HG03378 (cell line): ENCODE results near the gene LYSMD2.

ENCODE experiments used
- ATAC-seq: cut with Tn5 transposase; IDR thresholded peaks from one replicate; pipeline ENCODE4 v1.9.1; 2021; ENCODE audit warnings: mild to moderate bottlenecking, moderate library complexity; ENCODE audit not compliant: unreplicated experiment

Gene LYSMD2

GRCh38 chr15:51752888-51753287, 15.4 kb upstream of the LYSMD2 start:
- ATAC-seq, result no peak

GRCh38 chr15:51751697-51752683, 14.5 kb upstream of the LYSMD2 start:
- no peak for ATAC-seq

GRCh38 chr15:51750792-51751696, 13.6 kb upstream of the LYSMD2 start, which contains the start of gene TMOD2:
Gene TMOD2, plus strand, starts transcription at chr15:51751597. Its CDS starts 14,845 bp downstream, at chr15:51766442.
- no peak for ATAC-seq

DNA sequence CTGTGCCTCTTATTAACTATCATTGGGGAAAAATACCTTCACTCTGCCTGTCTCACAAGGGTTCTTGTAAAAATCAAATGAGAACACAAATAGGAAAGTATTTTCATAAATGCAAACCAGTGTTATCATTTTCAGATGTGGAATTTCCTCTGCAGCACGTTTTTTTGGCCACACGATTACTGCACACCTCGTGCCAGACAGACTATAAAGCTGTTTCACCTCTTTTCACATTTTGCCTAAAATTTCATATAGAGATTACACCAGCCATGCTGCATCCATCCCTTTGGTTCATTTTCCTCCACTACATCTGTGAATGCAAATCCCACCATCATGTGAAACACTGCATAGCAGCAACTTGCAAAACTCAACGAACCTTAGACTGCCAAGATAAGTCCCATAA, 12.7 kb upstream of the LYSMD2 start:
- no peak for ATAC-seq

GRCh38 chr15:51749307-51749706, 11.9 kb upstream of the LYSMD2 start:
- ATAC-seq, result no peak

- ATAC-seq, result no peak
Measured at GRCh38 chr15:51739061-51739712, 1.7 kb upstream of the LYSMD2 start.

- no peak for ATAC-seq
Measured at GRCh38 chr15:51738553-51738952, 1.1 kb upstream of the LYSMD2 start.

GRCh38 chr15:51736751-51737521, 519 bp downstream of the LYSMD2 start:
- ATAC-seq, result no peak

GRCh38 chr15:51736069-51736468, 1.4 kb downstream of the LYSMD2 start:
- ATAC-seq, result peak; percentile 35

DNA sequence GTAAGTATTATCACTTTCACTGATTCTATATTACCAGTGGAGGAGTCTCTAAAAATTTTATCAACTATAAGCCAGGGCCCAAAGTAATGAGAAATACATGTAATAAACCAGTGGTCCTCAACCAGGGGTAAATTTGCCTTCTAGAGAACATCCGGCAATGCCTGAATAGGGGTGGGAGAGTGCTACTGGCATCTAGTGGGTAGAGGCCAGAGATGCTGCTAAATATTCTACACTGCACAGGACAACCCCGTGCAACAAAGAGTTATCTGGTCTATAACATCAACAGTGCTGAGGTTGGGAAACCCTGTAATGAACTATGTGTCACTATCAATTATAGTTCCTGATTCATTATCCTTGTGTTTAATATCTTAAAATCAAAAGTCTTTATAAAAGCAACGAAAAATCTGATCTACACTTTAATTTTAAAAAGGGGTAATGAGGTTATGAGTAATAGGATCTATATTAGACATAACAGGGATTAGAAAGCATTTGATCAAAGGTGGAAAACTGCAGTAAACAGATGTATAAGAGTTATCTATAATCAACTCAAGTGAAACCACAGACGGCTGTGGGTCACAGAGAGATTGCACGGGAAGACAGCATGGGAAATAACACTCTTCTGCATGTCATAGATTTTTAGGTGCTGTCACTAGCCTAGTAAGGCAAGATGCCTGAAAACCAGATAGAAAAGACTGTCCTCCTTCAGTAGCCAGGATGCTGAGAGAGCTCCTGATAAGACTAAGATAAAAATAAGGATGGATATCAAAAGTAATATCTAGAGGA, 2.0 kb downstream of the LYSMD2 start:
- ATAC-seq, result no peak

- no peak for ATAC-seq
Measured at GRCh38 chr15:51732646-51733045, 4.8 kb downstream of the LYSMD2 start.

DNA sequence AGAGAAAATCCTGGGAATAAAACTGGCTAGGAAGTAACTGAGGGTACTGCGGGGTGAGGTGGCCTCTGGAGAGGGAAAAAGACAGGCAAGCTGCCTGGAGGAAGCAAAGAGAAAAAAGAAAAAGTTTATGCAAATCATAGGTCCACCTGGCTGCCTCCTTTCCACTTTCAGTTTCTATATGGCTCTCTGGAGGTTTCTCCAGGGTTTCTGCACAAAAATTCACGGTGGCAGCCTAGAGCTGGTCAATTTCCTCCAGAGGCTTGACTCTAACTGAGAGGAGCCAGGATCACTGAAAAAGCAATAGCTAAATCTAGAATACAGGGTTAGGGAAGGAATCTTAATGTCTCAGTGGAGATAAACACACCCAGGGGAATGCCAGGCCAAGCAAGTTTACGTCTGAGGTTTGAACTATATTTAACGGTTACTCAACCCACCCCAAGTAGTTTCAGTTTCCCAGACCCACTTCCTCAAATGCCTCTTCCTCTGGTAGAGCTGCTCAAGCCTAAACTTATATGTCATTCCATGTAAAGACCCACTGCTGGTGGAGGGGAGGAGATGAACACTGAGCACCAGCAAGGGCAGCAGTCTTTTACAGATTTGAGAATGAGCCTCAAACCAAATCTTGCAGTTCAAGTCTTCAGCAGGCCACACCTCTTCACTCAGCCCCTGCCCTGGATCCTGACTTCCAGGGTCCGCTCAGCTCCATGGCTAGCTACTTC, 5.7 kb downstream of the LYSMD2 start:
- ATAC-seq, result peak; percentile 69

DNA sequence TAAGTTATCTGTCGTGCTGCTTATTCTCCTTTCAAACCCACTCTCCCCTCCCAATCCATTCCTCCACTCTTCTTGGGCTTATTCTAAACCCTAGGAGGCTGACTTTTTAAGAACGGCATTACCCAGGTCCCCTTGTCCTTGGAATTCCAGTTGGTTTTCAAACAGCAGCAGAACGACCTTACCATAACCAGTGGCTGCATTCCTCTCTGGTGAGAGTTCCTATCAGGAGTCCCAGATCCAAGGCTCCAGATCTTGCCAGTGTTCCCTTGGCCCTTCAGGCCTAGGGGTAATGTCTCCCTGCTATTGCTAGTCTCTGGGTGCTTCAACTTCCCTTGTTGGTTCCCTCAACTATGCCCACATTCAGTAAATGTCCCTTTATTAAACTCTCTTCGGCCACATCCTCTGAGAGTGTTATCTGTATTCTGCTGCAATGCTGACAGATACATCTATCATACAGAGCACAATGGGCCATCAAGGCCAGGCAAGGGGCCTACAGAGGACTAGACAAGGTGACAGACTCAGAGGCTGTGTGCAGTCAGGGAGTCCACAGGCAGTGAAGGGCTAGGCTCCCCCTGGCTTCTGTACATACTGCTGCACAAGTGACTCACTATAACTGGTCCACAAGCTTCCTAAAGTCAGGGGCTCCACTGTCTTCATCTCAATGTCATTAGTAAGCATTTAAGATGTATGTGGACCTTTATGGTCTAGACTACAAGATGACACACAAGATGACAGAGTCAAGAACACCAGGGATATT, 10.1 kb downstream of the LYSMD2 start:
- ATAC-seq, result no peak

- peak; percentile 85 for ATAC-seq
Measured at GRCh38 chr15:51726302-51727073, 11.0 kb downstream of the LYSMD2 start.

- ATAC-seq, result no peak
Measured at GRCh38 chr15:51724673-51725072, 12.8 kb downstream of the LYSMD2 start.

- no peak for ATAC-seq
Measured at GRCh38 chr15:51724199-51724598, 13.3 kb downstream of the LYSMD2 start.
